HG02981 (cell line): ENCODE results near the gene STX7.

Source experiments
- ATAC-seq: cut with Tn5 transposase; IDR thresholded peaks from one replicate; pipeline ENCODE4 v1.9.1; 2021; ENCODE audit warnings: mild to moderate bottlenecking, moderate library complexity; ENCODE audit not compliant: unreplicated experiment

Gene STX7

DNA sequence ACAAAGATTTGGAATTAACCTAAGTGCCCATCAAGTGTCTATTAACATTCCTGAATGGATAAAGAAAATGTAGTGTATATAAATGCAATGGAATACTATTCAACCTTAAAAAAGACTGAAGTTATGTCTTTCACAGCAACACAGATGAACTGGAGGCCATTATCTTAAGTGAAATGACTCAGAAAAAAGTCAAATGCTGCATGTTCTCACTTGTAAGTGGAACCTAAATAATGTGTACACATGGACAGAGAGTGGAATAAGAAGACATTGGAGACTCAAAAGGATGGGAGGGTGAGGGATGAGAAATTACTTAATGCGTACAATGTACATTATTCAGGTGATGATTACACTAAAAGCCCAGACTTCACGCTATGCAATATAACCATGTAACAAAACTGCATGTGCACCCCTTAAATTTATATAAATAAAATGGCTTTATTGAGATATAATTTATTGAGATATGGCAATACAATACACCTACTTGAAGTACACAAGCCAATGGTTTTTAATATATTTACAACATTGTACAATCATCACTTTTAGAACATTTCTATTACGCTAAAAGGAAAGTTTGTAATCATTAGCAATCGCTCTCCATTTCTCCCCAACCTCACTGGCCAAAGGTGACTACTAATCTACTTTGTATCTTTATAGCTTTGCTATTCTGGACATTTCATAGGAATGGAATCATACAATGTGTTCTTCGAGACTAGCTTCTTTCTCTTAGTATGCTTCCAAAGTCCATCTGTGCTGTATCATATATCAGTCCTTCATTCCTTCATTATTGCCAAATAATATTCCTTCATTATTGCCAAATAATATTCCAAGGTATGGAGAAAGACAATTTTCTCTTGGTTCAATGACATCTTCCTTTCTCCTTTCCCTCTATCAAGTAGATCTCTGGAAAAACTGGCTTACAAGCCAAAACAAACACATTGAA lies 5.8 kb downstream of the STX7 start:
- ATAC-seq, result no peak

DNA sequence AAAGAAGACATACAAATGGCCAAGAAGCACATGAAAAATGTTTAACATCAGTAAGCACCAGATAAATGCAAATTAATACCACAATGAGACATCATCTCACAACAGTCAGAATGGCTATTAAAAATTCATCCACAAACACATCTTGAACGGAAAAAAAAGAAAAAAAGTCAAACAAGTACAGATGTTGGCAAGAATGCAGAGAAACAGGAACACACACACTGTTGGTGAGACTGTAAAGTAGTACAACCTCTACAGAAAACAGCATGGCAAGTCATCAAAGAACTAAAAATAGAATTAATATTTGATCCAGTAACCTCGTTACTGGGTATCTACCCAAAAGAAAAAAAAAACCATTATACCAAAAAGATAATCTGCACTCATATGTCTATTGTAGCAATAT lies 6.5 kb downstream of the STX7 start:
- ATAC-seq, result no peak

DNA sequence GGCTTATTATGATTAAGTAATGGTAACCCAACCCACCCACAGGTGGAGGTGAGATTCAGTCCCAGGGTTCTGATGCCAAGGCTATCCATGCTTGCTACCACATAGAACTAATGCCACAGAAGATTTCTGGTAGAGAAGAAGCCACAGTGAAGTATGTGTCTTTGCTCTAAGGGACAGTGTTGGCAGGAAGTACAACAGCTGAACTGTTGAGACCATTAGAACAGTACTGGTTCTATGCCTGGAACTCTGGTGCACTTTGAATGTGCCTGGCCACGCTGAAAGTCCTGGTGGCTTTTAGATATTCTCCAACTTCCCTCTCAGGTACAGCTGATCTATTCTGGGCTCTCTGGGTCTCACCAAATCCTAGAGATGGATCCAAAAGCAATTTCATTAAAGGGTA lies 7.8 kb downstream of the STX7 start:
- ATAC-seq, result no peak

DNA sequence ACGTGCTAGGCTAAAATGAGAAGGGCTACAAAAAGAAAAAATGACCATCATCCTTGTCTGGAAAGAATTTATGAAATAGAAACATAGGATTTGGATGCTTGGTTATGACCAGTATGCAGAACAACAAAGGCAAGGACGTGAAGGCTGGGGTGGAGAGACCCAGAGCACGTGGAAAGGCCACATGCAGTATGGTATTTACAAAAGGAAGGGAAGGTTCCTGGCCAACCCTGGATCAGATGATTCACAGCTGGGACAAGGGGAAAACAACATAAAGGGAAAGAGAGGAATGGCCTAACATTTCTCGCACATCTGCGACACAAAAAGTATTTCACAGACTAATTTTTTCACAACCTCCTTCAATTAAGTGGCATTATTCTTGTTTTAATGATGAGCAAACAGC lies 8.2 kb downstream of the STX7 start:
- ATAC-seq, result no peak

DNA sequence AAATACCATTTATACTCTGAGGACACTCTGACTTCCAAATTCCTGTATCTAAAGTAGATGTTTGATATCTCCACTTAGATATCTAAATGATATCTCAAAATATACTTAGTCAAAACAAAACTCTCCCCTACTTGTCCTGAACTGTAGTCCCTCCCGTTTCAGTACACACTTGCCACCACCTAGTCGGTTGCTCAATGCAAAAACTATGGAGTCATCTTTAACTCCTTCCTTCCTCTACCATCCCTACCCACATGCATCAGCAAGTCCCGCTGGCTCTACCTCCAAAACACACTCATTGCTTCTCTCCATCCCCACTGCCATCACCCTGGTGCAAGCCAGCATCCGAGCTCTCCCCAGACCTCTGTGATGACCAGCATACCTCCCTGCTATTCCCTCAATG lies 13.2 kb downstream of the STX7 start:
- ATAC-seq, result no peak

DNA sequence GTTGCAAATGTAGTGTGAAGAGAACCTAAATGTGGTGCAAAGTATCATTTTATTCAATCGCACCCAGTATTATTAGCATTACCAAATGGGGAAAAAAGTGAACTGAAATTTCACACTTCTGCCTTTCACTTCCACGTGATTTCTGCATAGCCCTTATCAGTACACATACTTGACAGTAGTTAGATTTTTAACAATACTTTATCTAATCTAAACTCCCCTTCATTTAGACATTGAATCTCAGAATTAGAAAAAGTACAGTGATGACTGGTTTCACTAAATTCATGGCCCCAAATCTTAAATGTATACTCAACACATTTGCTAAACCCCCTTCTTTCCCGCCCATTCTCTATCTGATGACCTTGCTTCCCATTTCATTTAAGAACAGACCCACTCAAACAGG lies 14.3 kb downstream of the STX7 start:
- ATAC-seq, result peak; percentile 43

DNA sequence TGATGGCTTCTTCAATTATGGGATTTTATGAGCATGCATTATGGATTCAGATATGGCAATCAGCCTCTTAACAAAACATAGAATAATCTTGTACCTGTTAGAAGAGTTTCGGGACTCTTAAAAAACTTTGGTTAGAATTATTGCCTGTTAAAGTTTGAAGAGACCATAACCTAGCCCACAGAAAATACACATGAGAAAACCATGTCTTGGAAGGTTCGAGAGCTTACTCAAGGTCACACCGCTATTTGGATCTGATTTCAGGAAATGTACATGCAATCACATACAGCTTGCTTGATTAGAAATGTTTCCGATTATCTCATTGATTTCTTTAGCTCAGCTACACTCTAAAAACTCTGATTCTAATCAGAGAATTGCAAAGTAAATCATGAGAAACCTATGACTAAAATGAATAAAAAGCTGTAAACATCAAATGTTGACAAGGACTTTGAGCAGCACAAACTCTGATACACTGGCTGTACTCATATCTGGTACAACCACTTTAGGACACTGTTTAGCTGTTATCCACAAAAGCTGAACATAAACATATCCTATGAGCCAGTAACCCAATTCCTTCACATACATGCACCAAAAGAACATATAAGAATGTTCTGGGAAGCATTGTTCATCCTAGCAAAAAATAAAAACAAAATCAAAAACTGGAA lies 16.3 kb downstream of the STX7 start:
- no peak for ATAC-seq

DNA sequence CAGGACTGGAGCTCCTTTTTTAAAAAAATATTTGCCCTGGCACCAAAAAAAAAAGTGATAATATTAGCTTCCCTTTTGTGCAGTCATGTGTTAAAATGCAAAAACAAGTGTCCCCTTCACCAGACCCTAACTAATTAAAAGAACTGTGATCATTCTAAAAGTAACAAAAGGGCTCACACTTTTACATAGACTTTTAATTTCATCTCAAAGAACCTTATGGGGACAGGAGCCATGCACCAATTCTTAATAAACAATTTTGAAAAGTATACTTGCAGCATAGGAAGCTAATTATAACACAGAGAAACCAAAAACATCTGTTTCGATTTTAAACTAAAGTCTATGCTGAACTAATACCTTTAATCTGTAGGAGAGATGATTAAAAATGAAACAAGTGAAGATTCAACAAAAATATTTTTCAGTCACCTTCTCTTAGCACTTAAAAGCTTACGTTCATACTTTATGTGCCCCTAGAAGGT lies 17.3 kb downstream of the STX7 start:
- ATAC-seq, result peak; percentile 30

DNA sequence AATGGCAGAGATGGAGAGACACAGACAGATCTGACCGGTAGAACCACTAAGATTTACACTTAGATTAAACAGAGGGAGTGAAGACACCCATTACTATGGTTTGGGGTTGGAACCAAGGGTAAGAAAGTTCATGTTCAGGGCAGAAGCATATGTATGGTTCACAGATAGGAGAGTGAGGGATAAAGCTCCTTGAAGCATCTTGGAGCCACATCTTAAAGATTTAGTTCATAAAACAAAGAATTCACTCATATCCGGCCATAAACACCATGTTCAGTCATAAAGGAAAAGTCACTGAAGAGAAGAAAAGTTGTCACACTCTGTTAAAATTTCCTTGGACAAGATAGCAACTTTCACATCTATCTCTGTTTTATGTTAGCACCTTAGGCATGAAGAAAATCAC lies 18.0 kb downstream of the STX7 start:
- peak; percentile 22 for ATAC-seq

DNA sequence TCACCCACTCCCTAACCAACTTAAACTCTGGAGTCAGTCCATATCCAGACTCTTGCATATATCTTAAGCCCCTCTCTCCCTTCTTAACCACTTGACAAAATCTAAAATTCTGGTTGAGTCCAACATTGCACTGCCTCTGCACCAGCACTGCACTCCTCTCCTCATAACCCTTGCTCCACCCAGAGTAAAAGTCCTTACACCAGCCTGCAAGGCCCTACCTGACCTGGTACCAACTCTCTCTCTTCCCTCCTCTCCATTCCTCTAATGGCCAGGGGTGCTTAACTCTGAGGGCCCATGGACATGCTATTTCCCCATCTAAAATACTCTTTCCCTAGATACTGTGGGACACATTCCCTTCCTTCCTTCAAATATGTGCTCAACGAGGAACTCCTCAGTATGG lies 21.0 kb downstream of the STX7 start:
- ATAC-seq, result no peak

DNA sequence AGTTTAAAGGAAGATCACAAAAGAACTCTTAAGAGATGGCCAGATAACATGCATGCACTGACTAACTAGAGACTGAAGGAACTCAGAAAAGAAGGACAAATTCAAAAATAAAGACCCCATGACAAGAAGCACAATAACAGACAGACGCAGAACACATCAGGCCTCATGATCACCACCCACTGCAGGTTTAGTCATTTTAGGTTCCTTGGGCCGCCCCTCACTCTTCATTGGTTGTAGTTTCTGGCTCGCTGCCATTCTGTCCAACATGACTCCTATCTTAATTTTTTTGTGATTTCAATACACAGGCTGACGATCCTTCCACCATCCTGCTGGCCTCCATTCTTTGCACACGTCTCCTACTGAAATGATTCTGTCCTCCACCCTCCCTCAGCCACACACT lies 21.6 kb downstream of the STX7 start:
- ATAC-seq, result no peak

DNA sequence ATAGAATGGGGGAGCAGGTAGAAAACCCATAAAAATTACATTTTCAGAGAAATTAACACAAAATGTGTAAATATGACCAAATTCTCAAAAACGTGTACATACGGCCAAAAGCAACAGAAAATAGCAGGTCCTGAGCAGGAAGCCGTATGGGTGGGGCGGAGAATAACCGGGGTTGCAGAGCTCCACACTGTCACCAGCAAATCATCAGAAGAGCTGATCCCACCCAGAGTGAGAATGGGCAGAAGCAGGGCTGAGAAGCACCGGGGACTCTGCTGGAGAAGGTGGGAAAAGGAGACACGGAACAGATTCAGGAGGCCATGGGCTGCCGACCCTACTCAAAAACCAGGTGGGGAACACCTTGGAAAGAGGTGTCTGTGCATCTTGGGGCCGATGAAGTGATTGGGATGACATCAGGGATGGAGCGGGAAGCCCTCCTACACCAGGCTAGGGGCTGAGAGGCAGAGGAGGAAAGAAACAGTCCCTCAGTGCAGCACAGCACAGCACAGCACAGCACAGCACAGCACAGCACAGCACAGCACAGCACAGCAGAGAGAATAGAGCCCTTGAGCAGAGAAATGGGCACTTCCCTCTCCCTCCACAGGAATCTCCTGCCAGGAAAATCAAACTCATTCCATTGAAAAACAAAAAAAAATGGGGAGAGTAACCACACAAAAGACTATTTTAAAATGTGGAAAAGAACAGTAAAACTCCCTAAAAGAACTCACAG lies 22.3 kb downstream of the STX7 start:
- peak; percentile 38 for ATAC-seq

DNA sequence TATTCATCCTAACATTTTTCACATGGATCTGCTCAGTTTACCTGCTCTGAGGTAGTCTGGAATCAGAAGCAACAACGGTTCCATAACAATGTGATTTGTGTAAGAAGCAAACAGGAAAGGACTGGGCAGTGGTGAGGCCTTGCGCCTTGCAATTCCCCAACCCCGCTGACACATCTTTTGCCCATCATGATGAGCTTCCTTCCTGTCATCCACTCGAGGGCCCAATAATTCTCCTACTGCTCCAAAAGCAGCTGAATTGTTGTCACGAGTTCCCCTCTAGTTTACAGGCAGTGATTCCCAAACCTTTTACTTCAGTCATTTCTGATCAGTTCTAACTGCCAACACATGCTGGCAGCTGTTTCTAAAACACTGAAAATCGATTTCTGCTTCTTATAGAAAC lies 22.9 kb downstream of the STX7 start:
- ATAC-seq, result peak; percentile 35

DNA sequence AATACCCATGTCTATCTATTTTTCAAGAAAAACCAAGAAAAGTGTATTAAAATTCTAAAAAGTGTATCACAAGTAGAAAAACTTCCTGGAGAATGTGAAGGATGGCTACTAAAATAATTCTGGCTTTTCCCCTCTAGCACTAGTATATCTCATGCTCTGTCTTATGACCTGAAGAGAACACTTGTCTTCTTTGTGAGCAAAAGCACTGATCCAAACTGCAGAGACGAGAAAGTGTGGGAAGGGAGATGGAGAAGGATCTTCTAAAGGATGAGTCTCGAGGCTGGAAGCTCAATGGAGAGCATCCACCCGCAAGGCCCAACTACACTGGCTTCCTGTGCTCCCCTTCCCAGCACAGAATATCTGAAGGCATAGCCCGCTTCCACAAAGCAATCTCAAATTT lies 23.5 kb downstream of the STX7 start:
- no peak for ATAC-seq

DNA sequence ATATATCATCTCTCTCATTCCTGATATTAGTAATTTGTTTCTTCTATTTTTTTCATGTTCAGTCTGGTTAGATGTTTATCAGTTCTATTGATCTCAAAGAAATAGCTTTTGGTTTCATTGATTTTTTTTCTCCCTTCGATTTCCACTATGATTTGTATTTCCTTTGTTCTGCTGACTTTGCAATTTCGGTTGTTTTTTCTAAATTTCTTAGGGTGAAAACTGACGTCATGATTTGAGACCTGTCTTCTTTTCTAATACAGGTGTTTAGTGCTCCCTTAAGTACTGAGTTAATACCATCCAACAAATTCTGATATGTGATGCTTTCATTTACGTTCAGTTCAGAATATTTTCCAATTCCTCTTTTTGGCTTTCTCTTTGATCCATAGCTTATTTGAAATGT lies 25.2 kb downstream of the STX7 start:
- no peak for ATAC-seq

DNA sequence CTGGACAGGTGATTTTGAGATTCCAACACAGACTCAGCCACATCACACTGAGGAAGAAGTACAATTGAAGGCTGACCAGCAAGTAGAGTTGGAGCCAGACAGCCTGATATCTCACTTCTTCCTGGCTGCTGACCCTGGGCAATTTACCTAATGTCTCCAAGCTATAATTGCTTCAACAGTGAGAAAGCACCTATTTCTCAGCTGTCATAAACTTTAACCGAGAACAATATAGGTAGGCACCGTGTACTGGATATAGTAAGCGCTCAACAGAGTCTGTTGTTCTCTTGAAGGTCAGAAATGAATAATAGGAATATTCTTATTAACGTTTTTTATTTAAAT lies 28.3 kb downstream of the STX7 start:
- no peak for ATAC-seq

DNA sequence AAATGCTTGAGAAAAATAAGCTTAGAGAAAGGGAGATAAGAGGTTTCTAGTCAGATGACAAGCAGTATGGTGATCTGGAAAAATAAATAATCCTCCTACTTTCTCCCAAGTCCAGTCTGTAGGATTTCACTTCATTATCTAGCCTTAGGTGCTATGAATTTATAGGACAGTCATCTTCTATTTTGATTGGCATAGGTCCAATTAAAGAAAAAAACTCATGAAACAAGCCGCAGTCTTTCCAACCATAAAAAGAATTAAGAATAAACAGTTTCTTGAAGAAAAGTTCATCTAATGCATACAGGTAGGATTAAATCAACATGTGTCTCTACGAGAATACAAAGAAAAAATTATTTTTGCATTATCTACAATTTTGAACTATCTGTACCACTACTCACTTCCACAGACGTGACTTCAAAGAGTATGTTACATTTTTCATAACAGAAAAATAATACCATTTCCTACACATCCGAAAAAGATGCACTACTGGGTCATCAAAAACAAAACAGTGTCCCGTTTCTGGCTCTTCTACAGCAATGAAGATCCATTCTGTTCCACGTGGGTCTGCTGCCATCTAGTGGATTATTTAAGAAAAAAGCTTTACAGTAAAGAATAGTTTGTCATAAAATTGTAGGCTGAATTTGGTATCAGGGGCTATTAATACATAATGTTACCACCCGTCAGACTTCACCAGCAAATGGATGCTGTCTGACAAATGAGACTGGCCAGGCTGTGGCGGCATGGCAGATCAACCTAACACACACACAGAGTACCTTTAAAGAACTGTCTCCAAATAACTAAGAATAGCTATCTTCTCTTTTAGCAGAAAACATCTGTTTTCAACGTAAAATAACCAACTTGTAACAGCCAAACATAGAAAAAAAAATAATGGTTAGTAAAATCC lies 28.9 kb downstream of the STX7 start:
- peak; percentile 63 for ATAC-seq

DNA sequence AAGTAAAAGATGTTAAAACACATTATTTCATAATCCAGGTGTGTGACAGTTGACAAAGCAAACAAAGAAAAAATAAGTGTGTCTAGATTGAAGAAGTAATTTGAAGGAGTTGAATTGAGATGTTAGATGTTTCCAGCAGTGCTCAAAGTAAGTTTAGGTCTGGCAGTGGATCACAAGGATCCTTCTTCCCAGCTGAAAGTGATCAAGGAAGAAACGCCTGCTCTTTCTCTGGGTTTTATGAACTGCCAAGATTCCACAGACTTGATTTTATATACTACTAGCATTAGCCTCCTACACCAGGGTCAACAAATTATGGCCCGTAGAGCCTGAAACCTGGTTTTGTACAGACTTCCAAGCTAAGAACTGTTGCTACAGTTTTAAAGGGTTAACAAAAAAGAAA lies 30.3 kb downstream of the STX7 start:
- no peak for ATAC-seq

DNA sequence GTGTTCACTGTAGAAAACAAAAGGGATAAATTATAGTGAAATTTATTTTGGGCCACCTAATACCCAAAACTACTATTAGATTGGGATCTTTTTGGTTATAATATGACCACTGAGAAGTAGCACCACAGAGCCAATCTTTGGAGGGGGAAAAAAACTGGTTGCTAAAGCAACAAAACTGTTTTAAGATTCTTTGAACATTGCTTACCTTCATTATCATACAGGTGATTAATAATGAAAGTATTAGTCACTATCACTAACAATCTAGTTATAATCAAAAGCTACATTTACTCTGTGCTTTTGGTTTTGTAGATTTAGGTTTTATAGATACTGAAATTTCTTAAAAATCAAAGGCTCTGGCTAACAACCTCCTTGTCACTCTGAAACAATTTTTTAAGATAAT lies 31.7 kb downstream of the STX7 start:
- ATAC-seq, result peak; percentile 45

DNA sequence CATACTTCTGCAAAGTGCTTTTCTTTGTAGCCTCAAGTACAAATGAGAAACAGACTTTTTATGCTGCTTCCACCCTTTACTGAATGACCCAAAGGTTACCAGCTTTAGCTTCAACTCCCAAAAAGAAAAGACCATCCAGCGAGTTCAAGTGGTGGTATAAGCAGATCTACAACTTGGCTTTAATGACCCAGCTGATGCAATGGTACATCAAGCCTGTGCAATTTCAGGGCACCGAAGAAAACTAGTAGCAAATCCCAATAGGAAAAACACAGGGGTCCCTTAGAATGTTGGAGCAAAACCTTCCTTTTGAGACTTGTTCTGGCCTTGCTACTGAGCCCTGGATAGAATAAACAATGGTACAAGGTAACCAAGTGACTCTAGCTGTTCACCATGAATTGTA lies 33.8 kb downstream of the STX7 start:
- ATAC-seq, result no peak

DNA sequence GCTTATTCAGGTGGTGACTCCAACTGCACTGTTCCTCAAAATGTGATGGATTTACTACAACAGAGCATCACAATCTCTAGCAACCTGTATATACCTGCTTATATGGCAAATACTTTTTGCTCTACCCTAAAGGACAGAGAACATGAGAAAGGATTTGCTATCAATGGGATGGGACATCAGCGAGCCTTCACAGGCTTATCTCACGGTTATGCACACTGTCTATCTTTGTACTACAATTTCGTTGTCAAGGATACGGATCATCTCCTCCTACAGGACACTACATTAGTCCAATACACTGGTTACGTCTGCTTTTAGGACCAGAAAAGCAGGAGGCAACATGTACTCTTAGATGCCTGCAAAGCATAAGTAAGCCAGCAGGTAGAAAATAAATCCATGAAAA lies 34.2 kb downstream of the STX7 start:
- ATAC-seq, result no peak
